K562 (cell line): ENCODE data around the gene STIM1.

Experiments used
- CC2D1A ChIP-seq: fragments of 450-650 bp; IDR thresholded peaks from 2 replicates; pipeline ENCODE4 v1.6.1; 2017; ENCODE audit warnings: mild to moderate bottlenecking
- DEAF1 ChIP-seq: fragments of 450-650 bp; formaldehyde crosslinking; IDR thresholded peaks from 2 replicates; pipeline ENCODE4 v1.4.0; 2020; ENCODE audit warnings: mild to moderate bottlenecking, moderate library complexity
- EP300 ChIP-seq: IDR thresholded peaks from 2 replicates; pipeline ENCODE4 v1.6.1; 2012; ENCODE audit warnings: low read length, improper control_type of control experiment
- JUND ChIP-seq, 2 experiments: IDR thresholded peaks; 2 replicates in 1 of 2; 3 replicates in 1 of 2; pipeline ENCODE4 v1.6.1; 2011; ENCODE audit warnings: borderline replicate concordance in 2 of 2, low read depth in 2 of 2, low read length in 2 of 2, improper control_type of control experiment in 1 of 2, missing biosample characterization in 1 of 2, missing genetic modification characterization in 1 of 2, missing genetic modification reagents in 1 of 2
- KLF16 ChIP-seq: IDR thresholded peaks from 2 replicates; pipeline ENCODE4 v1.6.1; 2016; ENCODE audit warnings: antibody characterized with exemption
- POLR2A ChIP-seq: fragments of 450-650 bp; conservative IDR thresholded peaks from 2 replicates; pipeline ENCODE4 v1.6.1; 2016
- POLR2AphosphoS2 ChIP-seq: IDR thresholded peaks from 2 replicates; pipeline ENCODE4 v1.6.1; 2012; ENCODE audit warnings: low read length, improper control_type of control experiment
- RAD21 ChIP-seq, 2 experiments: fragments of 250-450 bp in 1 of 2; fragments of 450-650 bp in 1 of 2; sonication (Bioruptor Pico) in 1 of 2; formaldehyde crosslinking in 1 of 2; IDR thresholded peaks in 1 of 2; conservative IDR thresholded peaks in 1 of 2; 2 replicates each; pipeline versions ENCODE4 v1.4.0 to v1.8.0; 2020 to 2022; ENCODE audit warnings: mild to moderate bottlenecking in 2 of 2, moderate library complexity in 1 of 2
- SREBF1 ChIP-seq: fragments of 150-350 bp; IDR thresholded peaks from 2 replicates; pipeline ENCODE4 v1.6.1; 2014; ENCODE audit warnings: antibody characterized with exemption, low read depth, low read length, borderline replicate concordance
- USF2 ChIP-seq: sonication (generic); formaldehyde crosslinking; IDR thresholded peaks from 2 replicates; pipeline ENCODE4 v1.5.0; 2020; ENCODE audit warnings: missing genetic modification reagents
- ZHX1 ChIP-seq: fragments of 150-350 bp; conservative IDR thresholded peaks from 2 replicates; pipeline ENCODE4 v1.6.1; 2014; ENCODE audit warnings: low read length
- ZNF511 ChIP-seq: sonication (generic); formaldehyde crosslinking; IDR thresholded peaks from 2 replicates; pipeline ENCODE4 v1.8.0; 2022; ENCODE audit warnings: mild to moderate bottlenecking, missing genetic modification reagents
- ZNF518B ChIP-seq: fragments of 250-450 bp; sonication (Bioruptor Pico); IDR thresholded peaks from 2 replicates; pipeline ENCODE4 v1.5.0; 2021; ENCODE audit warnings: mild to moderate bottlenecking, moderate library complexity
- ZNF785 ChIP-seq: fragments of 250-450 bp; sonication (Bioruptor Pico); IDR thresholded peaks from 2 replicates; pipeline ENCODE4 v1.4.0; 2020; ENCODE audit warnings: mild to moderate bottlenecking

- TF ChIP-seq RAD21 (CRISPR knock-in tag; conservative IDR thresholded peaks at IDR 0.05 in 1 of 2, IDR thresholded peaks at IDR 0.05 in 1 of 2) (no peak), ZHX1 (no peak), KLF16 (no peak), DEAF1 (no peak), EP300 (no peak), JUND (IDR thresholded peaks at IDR 0.05; ENCODE audit: borderline replicate concordance, low read depth, low read length) (no peak), JUND (tag; IDR thresholded peaks at IDR 0.05; ENCODE audit: borderline replicate concordance, low read depth, low read length) (no peak), POLR2AphosphoS2 (no peak), POLR2A (no peak), CC2D1A (no peak), ZNF518B (CRISPR knock-in tag) (no peak), USF2 (CRISPR knock-in tag) (no peak), SREBF1 (no peak), ZNF511 (CRISPR knock-in tag) (no peak), ZNF785 (CRISPR knock-in tag) (no peak)
Measured at GRCh38 chr11:3810446-3810845, 45.0 kb upstream of the STIM1 start.
